Chondrocyte (in vitro differentiated cells): ENCODE data around the gene GSC. TPM values are rescaled to one million over a fixed set of nuclear protein-coding genes. Genes with fewer than 3 reads are reported as not detected.

Source experiments
- DNase-seq: peaks from one replicate; pipeline ENCODE4 v3.0.0; 2021; ENCODE audit warnings: mixed read lengths, low spot score
- H3K27ac Mint-ChIP-seq: one replicate; pipeline ENCODE4 v1.8.0; 2021; ENCODE audit warnings: mild to moderate bottlenecking, moderate library complexity, mixed read lengths; ENCODE audit not compliant: unreplicated experiment
- H3K27me3 Mint-ChIP-seq: 2 replicates; pipeline ENCODE4 v1.8.0; 2021; ENCODE audit warnings: low read depth, mixed read lengths
- H3K36me3 Mint-ChIP-seq: 2 replicates; pipeline ENCODE4 v1.8.0; 2021; ENCODE audit warnings: low read depth, mixed read lengths
- H3K4me1 Mint-ChIP-seq: 2 replicates; pipeline ENCODE4 v1.8.0; 2021; ENCODE audit warnings: low read depth, mild to moderate bottlenecking, mixed read lengths
- H3K4me3 Mint-ChIP-seq: one replicate; pipeline ENCODE4 v1.8.0; 2021; ENCODE audit warnings: mild to moderate bottlenecking, moderate library complexity, mixed read lengths; ENCODE audit not compliant: unreplicated experiment
- H3K9me3 Mint-ChIP-seq: 2 replicates; pipeline ENCODE4 v1.8.0; 2021; ENCODE audit warnings: low read depth, mixed read lengths
- total RNA-seq: library from RNA; stranded (reverse); gene quantifications from 3 replicates; pipeline ENCODE4 v1.2.1, GENCODE V29; 2021
- TF ChIP-seq, protein P1 (sequence below): fragments of 200-600 bp; sonication (generic); IDR thresholded peaks from 2 replicates; pipeline ENCODE4 v1.5.0; 2021; ENCODE audit warnings: antibody characterized with exemption, mild to moderate bottlenecking, moderate library complexity

The GSC gene
- total RNA-seq, 1 donor from 2014 or later, result not detected

DNA sequence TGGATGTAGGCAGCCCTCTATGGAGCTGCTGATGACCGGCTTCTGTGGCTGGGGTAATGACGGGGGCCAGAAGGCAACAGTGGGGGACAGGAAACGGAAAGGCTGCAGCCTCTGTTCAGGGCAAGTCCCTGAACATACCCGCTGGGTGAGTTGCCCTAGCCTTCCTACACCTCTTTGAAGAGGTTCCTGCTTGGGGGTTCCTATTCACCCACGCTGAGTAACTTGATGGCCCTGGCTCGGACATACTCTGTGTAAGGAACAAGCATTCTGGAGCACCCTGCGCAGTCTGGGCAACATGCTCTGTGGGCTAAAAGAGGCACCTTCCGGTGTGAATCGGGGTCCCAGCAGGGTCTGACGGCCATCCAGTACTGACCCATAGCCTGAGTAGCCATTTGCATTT is 17.7 kb upstream of the GSC start:
- no peaks in the 10 kb centered on the region for H3K36me3 Mint-ChIP-seq
- TF ChIP-seq, protein P1, sequence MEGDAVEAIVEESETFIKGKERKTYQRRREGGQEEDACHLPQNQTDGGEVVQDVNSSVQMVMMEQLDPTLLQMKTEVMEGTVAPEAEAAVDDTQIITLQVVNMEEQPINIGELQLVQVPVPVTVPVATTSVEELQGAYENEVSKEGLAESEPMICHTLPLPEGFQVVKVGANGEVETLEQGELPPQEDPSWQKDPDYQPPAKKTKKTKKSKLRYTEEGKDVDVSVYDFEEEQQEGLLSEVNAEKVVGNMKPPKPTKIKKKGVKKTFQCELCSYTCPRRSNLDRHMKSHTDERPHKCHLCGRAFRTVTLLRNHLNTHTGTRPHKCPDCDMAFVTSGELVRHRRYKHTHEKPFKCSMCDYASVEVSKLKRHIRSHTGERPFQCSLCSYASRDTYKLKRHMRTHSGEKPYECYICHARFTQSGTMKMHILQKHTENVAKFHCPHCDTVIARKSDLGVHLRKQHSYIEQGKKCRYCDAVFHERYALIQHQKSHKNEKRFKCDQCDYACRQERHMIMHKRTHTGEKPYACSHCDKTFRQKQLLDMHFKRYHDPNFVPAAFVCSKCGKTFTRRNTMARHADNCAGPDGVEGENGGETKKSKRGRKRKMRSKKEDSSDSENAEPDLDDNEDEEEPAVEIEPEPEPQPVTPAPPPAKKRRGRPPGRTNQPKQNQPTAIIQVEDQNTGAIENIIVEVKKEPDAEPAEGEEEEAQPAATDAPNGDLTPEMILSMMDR, result no peak
- H3K4me1 Mint-ChIP-seq, result no peaks in the 10 kb centered on the region
- H3K27ac Mint-ChIP-seq, result no peak overlapping the region
- H3K27me3 Mint-ChIP-seq, result peaks cover 33% of the 10 kb centered on the region
- H3K4me3 Mint-ChIP-seq, result no peak overlapping the region
- no peaks in the 10 kb centered on the region for H3K9me3 Mint-ChIP-seq
- DNase-seq, result no peak

DNA sequence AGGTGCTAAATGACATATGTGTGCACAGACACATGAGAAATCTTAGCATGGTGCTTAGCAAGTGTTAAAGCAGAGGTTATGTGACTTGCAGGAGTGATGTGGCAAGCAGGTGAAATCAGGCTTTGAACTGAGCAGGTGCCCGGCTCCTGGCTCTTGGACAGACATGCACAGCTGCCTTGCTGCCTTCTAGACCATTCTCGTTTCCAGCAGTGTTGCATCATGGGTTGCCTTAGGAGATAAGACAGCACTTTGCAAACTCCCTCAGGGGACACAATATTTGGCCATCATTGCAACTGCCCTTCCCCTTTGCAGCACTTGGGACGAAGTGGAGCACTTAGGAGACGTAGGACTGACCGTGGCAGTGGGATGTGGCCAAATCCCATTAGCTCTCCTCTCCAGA is 17.2 kb upstream of the GSC start:
- DNase-seq, result no peak
- Mint-ChIP-seq H3K4me1 (no peaks in the 10 kb centered on the region), H3K9me3 (no peaks in the 10 kb centered on the region), H3K27ac (no peak overlapping the region), H3K4me3 (no peak overlapping the region), H3K36me3 (no peaks in the 10 kb centered on the region), H3K27me3 (peaks cover 33% of the 10 kb centered on the region)
- TF ChIP-seq, protein P1, result no peak

DNA sequence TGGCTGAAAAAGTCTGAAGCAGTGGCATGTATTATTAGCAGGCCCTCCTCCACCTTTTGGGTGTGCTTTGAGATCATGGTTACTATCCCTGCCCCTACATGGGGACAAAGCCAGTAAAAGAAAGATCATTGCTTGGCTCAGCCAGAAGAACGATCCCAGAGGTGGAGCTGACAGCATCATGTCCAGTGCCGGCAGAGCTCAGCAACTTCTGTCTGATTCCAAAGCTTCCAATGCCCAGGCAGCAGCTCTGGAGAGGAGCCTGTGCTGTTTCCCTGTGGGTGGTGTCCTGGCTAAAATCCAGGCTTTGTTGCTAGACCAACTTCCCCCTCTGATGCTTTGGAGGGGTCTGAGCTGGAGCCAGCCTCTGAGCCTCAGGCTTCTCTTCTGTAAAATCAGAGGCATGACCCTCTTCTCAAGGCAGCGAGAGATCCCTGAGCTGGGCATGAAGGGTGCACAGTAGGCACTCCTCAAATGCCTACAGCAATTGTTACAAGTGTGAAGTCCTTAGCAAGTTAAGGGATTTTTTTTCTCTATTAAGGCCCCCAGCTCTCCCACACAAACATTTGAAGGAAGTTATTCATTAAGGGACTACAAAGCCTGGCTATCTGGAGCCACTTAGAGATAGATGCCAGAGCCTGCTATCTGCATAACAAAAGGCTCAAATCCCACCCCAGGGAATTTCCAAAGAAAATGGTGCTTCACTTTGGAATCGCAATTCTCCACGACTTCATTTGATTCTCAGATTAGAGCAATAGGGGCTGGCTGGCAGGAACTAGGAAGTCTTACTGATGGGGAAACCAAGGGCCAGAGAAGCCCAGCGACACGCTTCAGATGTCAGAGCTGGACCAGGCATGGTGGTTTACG is 10.9 kb upstream of the GSC start:
- peaks cover 39% of the 10 kb centered on the region for H3K27me3 Mint-ChIP-seq
- DNase-seq, result no peak
- no peak overlapping the region for H3K4me3 Mint-ChIP-seq
- H3K9me3 Mint-ChIP-seq, result no peaks in the 10 kb centered on the region
- no peaks in the 10 kb centered on the region for H3K36me3 Mint-ChIP-seq
- H3K27ac Mint-ChIP-seq, result no peak overlapping the region
- peaks cover under 1% of the 10 kb centered on the region for H3K4me1 Mint-ChIP-seq
- TF ChIP-seq, protein P1, result no peak

- no peaks in the 10 kb centered on the region for H3K9me3 Mint-ChIP-seq
- H3K4me3 Mint-ChIP-seq, result no peak overlapping the region
- no peaks in the 10 kb centered on the region for H3K36me3 Mint-ChIP-seq
- no peak for DNase-seq
- H3K4me1 Mint-ChIP-seq, result peaks cover 4% of the 10 kb centered on the region
- TF ChIP-seq, protein P1, result no peak
- peaks cover 45% of the 10 kb centered on the region for H3K27me3 Mint-ChIP-seq
- H3K27ac Mint-ChIP-seq, result no peak overlapping the region
These were observed 9.8 kb upstream of the GSC start for GRCh38 chr14:94779713-94780112.

GRCh38 chr14:94775871-94776210 is 5.9 kb upstream of the GSC start:
- peaks cover 8% of the 10 kb centered on the region for H3K36me3 Mint-ChIP-seq
- no peak overlapping the region for H3K4me3 Mint-ChIP-seq
- H3K9me3 Mint-ChIP-seq, result no peaks in the 10 kb centered on the region
- H3K27ac Mint-ChIP-seq, result no peak overlapping the region
- peaks cover 13% of the 10 kb centered on the region for H3K4me1 Mint-ChIP-seq
- DNase-seq, result no peak
- TF ChIP-seq, protein P1, result no peak
- H3K27me3 Mint-ChIP-seq, result peaks cover 81% of the 10 kb centered on the region
